ENCODE data around the gene ZNF557.

The ZNF557 gene

DNA sequence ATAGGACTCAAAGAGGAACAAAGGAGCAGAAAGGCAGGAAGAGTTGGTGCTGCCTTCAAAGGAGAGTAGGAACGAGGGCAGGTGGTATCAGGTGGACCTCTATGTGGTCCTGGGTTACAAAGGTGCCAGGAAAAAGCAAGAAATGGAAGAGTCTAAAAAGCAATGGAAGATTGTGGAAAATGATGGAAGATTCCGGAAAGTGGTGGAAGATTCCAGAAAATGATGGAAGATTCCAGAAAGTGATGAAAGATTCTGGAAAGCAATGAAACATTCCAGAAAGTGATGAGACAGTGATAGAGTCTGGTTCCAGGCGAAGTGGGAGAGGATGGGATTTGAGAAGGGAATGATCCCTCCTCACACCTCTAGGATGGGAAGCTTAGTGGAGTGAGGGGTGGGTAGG, 55.3 kb downstream of the ZNF557 start:
- no peak overlapping the region for H3K4me3 ChIP-seq (ENCODE audit: low read depth, low read length)
- no peaks in the 10 kb centered on the region for H3K27me3 ChIP-seq (ENCODE audit: insufficient read depth, low read depth, severe bottlenecking)
- DNase-seq, result no peak
- H3K36me3 ChIP-seq, result peaks cover 38% of the 10 kb centered on the region
- no peak overlapping the region for H3K27ac ChIP-seq
- peaks cover 7% of the 10 kb centered on the region for H3K9me3 ChIP-seq (ENCODE audit: severe bottlenecking)
- TF ChIP-seq, protein P1, sequence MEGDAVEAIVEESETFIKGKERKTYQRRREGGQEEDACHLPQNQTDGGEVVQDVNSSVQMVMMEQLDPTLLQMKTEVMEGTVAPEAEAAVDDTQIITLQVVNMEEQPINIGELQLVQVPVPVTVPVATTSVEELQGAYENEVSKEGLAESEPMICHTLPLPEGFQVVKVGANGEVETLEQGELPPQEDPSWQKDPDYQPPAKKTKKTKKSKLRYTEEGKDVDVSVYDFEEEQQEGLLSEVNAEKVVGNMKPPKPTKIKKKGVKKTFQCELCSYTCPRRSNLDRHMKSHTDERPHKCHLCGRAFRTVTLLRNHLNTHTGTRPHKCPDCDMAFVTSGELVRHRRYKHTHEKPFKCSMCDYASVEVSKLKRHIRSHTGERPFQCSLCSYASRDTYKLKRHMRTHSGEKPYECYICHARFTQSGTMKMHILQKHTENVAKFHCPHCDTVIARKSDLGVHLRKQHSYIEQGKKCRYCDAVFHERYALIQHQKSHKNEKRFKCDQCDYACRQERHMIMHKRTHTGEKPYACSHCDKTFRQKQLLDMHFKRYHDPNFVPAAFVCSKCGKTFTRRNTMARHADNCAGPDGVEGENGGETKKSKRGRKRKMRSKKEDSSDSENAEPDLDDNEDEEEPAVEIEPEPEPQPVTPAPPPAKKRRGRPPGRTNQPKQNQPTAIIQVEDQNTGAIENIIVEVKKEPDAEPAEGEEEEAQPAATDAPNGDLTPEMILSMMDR (IDR thresholded peaks at IDR 0.05; ENCODE audit: low read depth, low read length), result no peak

DNA sequence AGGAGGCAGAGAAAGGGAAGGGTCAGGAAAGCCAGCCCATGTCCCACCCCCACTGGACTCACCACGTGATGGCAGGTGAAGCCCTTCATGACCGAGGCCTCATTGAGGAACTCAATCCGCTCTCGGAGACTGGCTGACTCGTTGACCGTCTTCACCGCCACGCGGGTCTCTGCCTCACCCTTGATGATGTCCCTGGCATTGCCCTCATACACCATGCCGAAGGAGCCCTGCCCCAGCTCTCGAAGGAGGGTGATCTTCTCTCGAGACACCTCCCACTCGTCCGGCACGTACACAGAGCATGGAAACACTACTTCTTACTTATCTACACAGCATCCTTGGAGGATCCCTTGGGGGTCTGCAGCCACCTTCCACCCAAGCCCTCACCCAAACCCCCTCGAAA, 55.7 kb downstream of the ZNF557 start:
- H3K27me3 ChIP-seq (ENCODE audit: insufficient read depth, low read depth, severe bottlenecking), result no peaks in the 10 kb centered on the region
- H3K4me3 ChIP-seq (ENCODE audit: low read depth, low read length), result no peak overlapping the region
- no peak for DNase-seq
- H3K9me3 ChIP-seq (ENCODE audit: severe bottlenecking), result peaks cover 7% of the 10 kb centered on the region
- H3K27ac ChIP-seq, result no peak overlapping the region
- H3K36me3 ChIP-seq, result peaks cover 41% of the 10 kb centered on the region
- TF ChIP-seq, protein P1 (IDR thresholded peaks at IDR 0.05; ENCODE audit: low read depth, low read length), result no peak

DNA sequence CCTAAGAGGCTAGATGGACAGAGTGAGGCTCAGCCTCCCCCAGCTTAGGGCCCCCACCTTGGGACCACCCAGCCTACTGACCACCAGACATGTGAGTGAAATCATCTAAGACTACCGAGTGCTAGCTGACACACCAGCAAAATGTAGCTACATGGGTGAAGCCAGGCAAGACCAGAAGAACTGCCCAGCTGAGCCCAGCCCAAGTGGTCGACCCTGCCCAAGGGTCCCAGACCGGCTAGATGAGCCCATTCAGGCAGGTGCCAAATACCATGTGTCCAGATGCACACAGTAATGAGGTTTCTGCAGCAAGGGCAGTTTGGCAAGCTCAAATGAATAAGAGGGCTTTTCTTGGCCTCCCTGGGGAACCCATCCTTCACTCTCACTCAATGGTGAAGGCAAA, 56.6 kb downstream of the ZNF557 start:
- H3K36me3 ChIP-seq, result peaks cover 39% of the 10 kb centered on the region
- TF ChIP-seq, protein P1 (IDR thresholded peaks at IDR 0.05; ENCODE audit: low read depth, low read length), result no peak

DNA sequence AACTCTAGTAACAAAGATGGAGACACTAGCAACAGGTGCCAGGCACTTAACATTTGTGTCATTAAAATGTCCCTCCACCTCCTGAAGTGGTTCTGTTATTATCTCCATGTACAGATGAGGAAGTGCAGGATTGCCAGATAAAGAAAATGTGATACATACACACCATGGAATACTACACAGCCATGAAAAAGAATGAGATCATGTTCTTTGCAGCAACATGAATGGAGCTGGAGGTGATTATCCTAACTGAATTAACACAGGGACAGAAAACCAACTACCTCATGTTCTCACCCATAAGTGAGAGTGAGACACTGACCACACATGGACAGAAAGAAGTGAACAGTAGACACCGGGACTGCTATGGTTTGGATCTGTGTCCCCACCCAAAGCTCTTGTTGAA, 60.5 kb downstream of the ZNF557 start:
- no peak overlapping the region for H3K4me3 ChIP-seq (ENCODE audit: low read depth, low read length)
- no peak for DNase-seq
- no peak overlapping the region for H3K27ac ChIP-seq
- TF ChIP-seq, protein P1 (IDR thresholded peaks at IDR 0.05; ENCODE audit: low read depth, low read length), result no peak
- peaks cover 3% of the 10 kb centered on the region for H3K9me3 ChIP-seq (ENCODE audit: severe bottlenecking)
- no peaks in the 10 kb centered on the region for H3K27me3 ChIP-seq (ENCODE audit: insufficient read depth, low read depth, severe bottlenecking)
- H3K36me3 ChIP-seq, result peaks cover 34% of the 10 kb centered on the region

More for the DNA sequence above, 56.6 kb downstream of the ZNF557 start:
- Histone ChIP-seq H3K4me3 (ENCODE audit: low read depth, low read length) (no peak overlapping the region), H3K27me3 (ENCODE audit: insufficient read depth, low read depth, severe bottlenecking) (no peaks in the 10 kb centered on the region), H3K9me3 (ENCODE audit: severe bottlenecking) (peaks cover 7% of the 10 kb centered on the region), H3K27ac (no peak overlapping the region)
- DNase-seq, result no peak

DNA sequence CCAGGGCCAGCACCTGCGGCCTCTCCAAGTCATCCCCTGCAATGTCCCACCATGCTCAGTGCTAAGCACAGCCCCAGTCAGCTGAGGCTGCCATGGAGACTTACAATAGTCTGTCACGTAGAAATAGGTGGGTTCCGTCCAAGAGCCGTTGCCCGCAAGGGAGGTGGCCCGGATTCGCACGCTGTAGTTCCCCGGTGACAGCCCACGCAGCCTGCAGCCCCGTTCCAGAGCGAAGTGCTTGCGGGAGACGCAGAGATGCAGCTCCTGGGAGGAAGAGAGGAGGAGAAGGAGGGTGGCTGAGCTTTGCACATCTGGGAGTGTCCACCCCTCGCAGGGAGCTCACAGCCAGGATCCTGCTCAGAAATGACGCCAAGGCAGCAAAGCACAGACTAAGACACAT, 62.6 kb downstream of the ZNF557 start:
- H3K27me3 ChIP-seq (ENCODE audit: insufficient read depth, low read depth, severe bottlenecking), result no peaks in the 10 kb centered on the region

DNA sequence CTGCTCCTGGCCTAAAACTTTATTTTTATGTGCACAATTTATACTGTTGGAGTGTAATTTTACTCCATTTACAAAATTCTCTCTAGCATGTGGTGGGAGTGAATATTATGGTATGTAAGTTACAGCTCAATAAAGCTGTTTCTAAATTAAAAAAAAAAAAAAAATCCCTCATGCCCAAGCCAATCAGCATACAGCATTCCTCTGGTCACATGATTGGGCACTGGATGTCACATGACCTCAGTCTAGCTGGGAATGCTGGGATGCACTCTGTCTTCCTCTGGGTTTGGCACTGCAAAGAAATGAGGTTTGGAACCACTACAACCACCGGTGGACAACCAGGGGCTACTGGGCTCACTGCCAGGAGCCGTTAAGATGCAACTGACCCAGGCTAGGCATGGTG, 67.6 kb downstream of the ZNF557 start:
- no peaks in the 10 kb centered on the region for H3K9me3 ChIP-seq (ENCODE audit: severe bottlenecking)
- no peak for DNase-seq
- no peaks in the 10 kb centered on the region for H3K27me3 ChIP-seq (ENCODE audit: insufficient read depth, low read depth, severe bottlenecking)
- no peak overlapping the region for H3K27ac ChIP-seq
- H3K4me3 ChIP-seq (ENCODE audit: low read depth, low read length), result no peak overlapping the region
- peaks cover 33% of the 10 kb centered on the region for H3K36me3 ChIP-seq
- TF ChIP-seq, protein P1 (IDR thresholded peaks at IDR 0.05; ENCODE audit: low read depth, low read length), result no peak

More for the DNA sequence above, 62.6 kb downstream of the ZNF557 start:
- no peak for DNase-seq
- TF ChIP-seq, protein P1 (IDR thresholded peaks at IDR 0.05; ENCODE audit: low read depth, low read length), result no peak
- Histone ChIP-seq H3K9me3 (ENCODE audit: severe bottlenecking) (no peaks in the 10 kb centered on the region), H3K27ac (no peak overlapping the region), H3K4me3 (ENCODE audit: low read depth, low read length) (no peak overlapping the region), H3K36me3 (peaks cover 14% of the 10 kb centered on the region)
